ENCODE results near the gene CHERP.

DNA sequence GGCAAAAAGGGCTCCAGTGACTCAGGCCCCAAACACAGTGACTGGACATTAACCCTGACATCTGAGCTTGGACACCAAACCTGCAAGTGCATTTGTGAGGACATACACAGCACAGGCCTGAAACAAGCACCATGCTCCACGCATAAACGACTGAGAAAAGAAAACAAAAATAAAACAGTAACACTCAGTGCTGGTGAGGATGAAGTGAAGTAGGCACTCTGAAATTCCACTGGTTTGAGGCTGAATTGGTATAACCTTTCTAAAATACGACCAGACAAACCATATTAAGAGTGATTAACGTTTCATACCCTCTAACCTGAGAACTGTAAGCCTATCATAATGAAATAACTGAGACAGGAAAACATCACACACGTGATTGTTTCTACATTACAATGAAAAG is 24.5 kb upstream of the CHERP start:
- TF ChIP-seq, protein P1, sequence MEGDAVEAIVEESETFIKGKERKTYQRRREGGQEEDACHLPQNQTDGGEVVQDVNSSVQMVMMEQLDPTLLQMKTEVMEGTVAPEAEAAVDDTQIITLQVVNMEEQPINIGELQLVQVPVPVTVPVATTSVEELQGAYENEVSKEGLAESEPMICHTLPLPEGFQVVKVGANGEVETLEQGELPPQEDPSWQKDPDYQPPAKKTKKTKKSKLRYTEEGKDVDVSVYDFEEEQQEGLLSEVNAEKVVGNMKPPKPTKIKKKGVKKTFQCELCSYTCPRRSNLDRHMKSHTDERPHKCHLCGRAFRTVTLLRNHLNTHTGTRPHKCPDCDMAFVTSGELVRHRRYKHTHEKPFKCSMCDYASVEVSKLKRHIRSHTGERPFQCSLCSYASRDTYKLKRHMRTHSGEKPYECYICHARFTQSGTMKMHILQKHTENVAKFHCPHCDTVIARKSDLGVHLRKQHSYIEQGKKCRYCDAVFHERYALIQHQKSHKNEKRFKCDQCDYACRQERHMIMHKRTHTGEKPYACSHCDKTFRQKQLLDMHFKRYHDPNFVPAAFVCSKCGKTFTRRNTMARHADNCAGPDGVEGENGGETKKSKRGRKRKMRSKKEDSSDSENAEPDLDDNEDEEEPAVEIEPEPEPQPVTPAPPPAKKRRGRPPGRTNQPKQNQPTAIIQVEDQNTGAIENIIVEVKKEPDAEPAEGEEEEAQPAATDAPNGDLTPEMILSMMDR (IDR thresholded peaks at IDR 0.05), result no peak
- TF ChIP-seq POLR2A (IDR thresholded peaks at IDR 0.05) (no peak), POLR2AphosphoS5 (IDR thresholded peaks at IDR 0.05) (no peak)
